ENCODE results near the gene CDHR1. TPM values are rescaled to one million over a fixed set of nuclear protein-coding genes. Genes with fewer than 3 reads are reported as not detected.

CDHR1 gene
- total and polyA plus RNA-seq, 8 donors = 0.03 to 0.77 (median 0.49) TPM; not detected in 1

- Histone ChIP-seq H3K4me1 (peaks cover 0 to 6% (median 5%) of the 10 kb centered on the region in 3 donors), H3K27ac (no peak overlapping the region), H3K4me3 (no peak overlapping the region), H3K9me3 (no peaks in the 10 kb centered on the region), H3K27me3 (peaks cover 0 to 10% (median 0%) of the 10 kb centered on the region in 4 donors), H3K36me3 (no peaks in the 10 kb centered on the region)
- intact Hi-C loops (cut with DNase I) = no loop called here
- TF ChIP-seq CTCF (IDR thresholded peaks at IDR 0.05) = no peak
- 64 to 67% methylated on average over 5 of the region's 5 CpGs for WGBS, 2 donors
- DNase-seq (no peak), ATAC-seq (no peak), FAIRE-seq (no peak)
Measured at GRCh38 chr10:84197643-84198042, 3.3 kb downstream of the CDHR1 start.

GRCh38 chr10:84198206-84198915 lies 4.0 kb downstream of the CDHR1 start:
- no peak overlapping the region for H3K4me3 ChIP-seq
- H3K27me3 ChIP-seq = peaks cover 0 to 10% (median 0%) of the 10 kb centered on the region in 4 donors
- H3K36me3 ChIP-seq = no peaks in the 10 kb centered on the region
- DNase-seq (no peak), ATAC-seq (no peak), FAIRE-seq (no peak)
- no peaks in the 10 kb centered on the region for H3K9me3 ChIP-seq
- no peak overlapping the region for H3K27ac ChIP-seq
- WGBS, 2 donors = 66 to 74% methylated on average over 7 of the region's 7 CpGs
- TF ChIP-seq CTCF (IDR thresholded peaks at IDR 0.05) = no peak
- peaks cover 0 to 6% (median 5%) of the 10 kb centered on the region in 3 donors for H3K4me1 ChIP-seq
- intact Hi-C loops (cut with DNase I) = no loop called here

GRCh38 chr10:84200537-84201243 lies 6.4 kb downstream of the CDHR1 start:
- FAIRE-seq (no peak), DNase-seq (no peak), ATAC-seq (peak in 1 of 4 donors; percentile 46)
- H3K9me3 ChIP-seq = no peaks in the 10 kb centered on the region
- no peak overlapping the region for H3K27ac ChIP-seq
- intact Hi-C loops (cut with DNase I) = no loop called here
- TF ChIP-seq CTCF (IDR thresholded peaks at IDR 0.05) = no peak
- H3K4me1 ChIP-seq = no peaks in the 10 kb centered on the region
- H3K27me3 ChIP-seq = no peaks in the 10 kb centered on the region
- H3K4me3 ChIP-seq = no peak overlapping the region
- H3K36me3 ChIP-seq = no peaks in the 10 kb centered on the region
- 46 to 55% methylated on average over 10 to 11 of the region's 11 CpGs for WGBS, 2 donors

GRCh38 chr10:84201244-84201606 lies 6.9 kb downstream of the CDHR1 start:
- Histone ChIP-seq H3K27ac (no peak overlapping the region), H3K27me3 (no peaks in the 10 kb centered on the region), H3K4me1 (no peaks in the 10 kb centered on the region), H3K36me3 (no peaks in the 10 kb centered on the region), H3K4me3 (no peak overlapping the region), H3K9me3 (no peaks in the 10 kb centered on the region)
- no peak for DNase-seq
- ATAC-seq = no peak
- intact Hi-C loops (cut with DNase I) = no loop called here
- no peak for FAIRE-seq
- 46 to 54% methylated on average over 6 of the region's 6 CpGs for WGBS, 2 donors
- TF ChIP-seq CTCF (IDR thresholded peaks at IDR 0.05) = no peak

GRCh38 chr10:84201682-84202081 lies 7.3 kb downstream of the CDHR1 start:
- H3K27ac ChIP-seq = no peak overlapping the region
- TF ChIP-seq CTCF (IDR thresholded peaks at IDR 0.05) = no peak
- H3K4me3 ChIP-seq = no peak overlapping the region
- H3K27me3 ChIP-seq = no peaks in the 10 kb centered on the region
- no peak for DNase-seq
- ATAC-seq = no peak
- H3K4me1 ChIP-seq = no peaks in the 10 kb centered on the region
- H3K9me3 ChIP-seq = no peaks in the 10 kb centered on the region
- no peak for FAIRE-seq
- no peaks in the 10 kb centered on the region for H3K36me3 ChIP-seq
- 84% methylated on average over 11 of the region's 11 CpGs for WGBS, 2 donors
- intact Hi-C loops (cut with DNase I) = no loop called here

All from pancreas (tissue), 10 donors.